HepG2 (cell line): ENCODE results near the gene SLIT1.

Source experiments
- AFF4 ChIP-seq: sonication (generic); formaldehyde crosslinking; IDR thresholded peaks from 2 replicates; pipeline ENCODE4 v1.4.0; 2020; ENCODE audit warnings: missing genetic modification reagents
- CREB1 ChIP-seq, 2 experiments: fragments of 450-650 bp in 1 of 2; IDR thresholded peaks; 2 replicates each; pipeline ENCODE4 v1.6.1; 2016 to 2017; ENCODE audit warnings: control low read depth in 1 of 2, mild to moderate bottlenecking in 1 of 2, missing compliant biosample characterization in 1 of 2, missing genetic modification characterization in 1 of 2
- MAFK ChIP-seq, 2 experiments: IDR thresholded peaks in 1 of 2; conservative IDR thresholded peaks in 1 of 2; 2 replicates each; pipeline ENCODE4 v1.6.1; 2011; ENCODE audit warnings: improper control_type of control experiment in 2 of 2, low read length in 2 of 2
- TAF1 ChIP-seq: sonication (generic); formaldehyde crosslinking; IDR thresholded peaks from 2 replicates; pipeline ENCODE4 v1.4.0; 2020; ENCODE audit warnings: missing genetic modification reagents
- ZNF782 ChIP-seq: sonication (generic); formaldehyde crosslinking; IDR thresholded peaks from 2 replicates; pipeline ENCODE4 v1.4.0; 2020; ENCODE audit warnings: missing genetic modification reagents, mild to moderate bottlenecking, borderline replicate concordance
- ZNF816 ChIP-seq: sonication (generic); formaldehyde crosslinking; IDR thresholded peaks from 2 replicates; pipeline ENCODE4 v1.8.0; 2022; ENCODE audit warnings: missing genetic modification reagents, mild to moderate bottlenecking, borderline replicate concordance
- TF ChIP-seq, protein P1 (sequence below): sonication (generic); formaldehyde crosslinking; IDR thresholded peaks from 2 replicates; pipeline ENCODE4 v1.5.0; 2020; ENCODE audit warnings: mild to moderate bottlenecking, missing genetic modification reagents, moderate library complexity

- TF ChIP-seq TAF1 (CRISPR knock-in tag), result no peak
- TF ChIP-seq MAFK (conservative IDR thresholded peaks at IDR 0.05 in 1 of 2, IDR thresholded peaks at IDR 0.05 in 1 of 2; ENCODE audit: low read length in 2 of 2), result no peak
- TF ChIP-seq ZNF782 (CRISPR knock-in tag), result no peak
- no peak for TF ChIP-seq ZNF816
- TF ChIP-seq, protein P1, sequence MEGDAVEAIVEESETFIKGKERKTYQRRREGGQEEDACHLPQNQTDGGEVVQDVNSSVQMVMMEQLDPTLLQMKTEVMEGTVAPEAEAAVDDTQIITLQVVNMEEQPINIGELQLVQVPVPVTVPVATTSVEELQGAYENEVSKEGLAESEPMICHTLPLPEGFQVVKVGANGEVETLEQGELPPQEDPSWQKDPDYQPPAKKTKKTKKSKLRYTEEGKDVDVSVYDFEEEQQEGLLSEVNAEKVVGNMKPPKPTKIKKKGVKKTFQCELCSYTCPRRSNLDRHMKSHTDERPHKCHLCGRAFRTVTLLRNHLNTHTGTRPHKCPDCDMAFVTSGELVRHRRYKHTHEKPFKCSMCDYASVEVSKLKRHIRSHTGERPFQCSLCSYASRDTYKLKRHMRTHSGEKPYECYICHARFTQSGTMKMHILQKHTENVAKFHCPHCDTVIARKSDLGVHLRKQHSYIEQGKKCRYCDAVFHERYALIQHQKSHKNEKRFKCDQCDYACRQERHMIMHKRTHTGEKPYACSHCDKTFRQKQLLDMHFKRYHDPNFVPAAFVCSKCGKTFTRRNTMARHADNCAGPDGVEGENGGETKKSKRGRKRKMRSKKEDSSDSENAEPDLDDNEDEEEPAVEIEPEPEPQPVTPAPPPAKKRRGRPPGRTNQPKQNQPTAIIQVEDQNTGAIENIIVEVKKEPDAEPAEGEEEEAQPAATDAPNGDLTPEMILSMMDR, result no peak
- no peak for TF ChIP-seq AFF4 (CRISPR knock-in tag)
- TF ChIP-seq CREB1 (IDR thresholded peaks at IDR 0.05), result no peak
- TF ChIP-seq CREB1 (CRISPR knock-in tag; IDR thresholded peaks at IDR 0.05), result no peak
These were observed 143.7 kb downstream of the SLIT1 start for GRCh38 chr10:97042081-97042480.
